ENCODE measurements around the gene CFAP68.

The CFAP68 gene, protein sequence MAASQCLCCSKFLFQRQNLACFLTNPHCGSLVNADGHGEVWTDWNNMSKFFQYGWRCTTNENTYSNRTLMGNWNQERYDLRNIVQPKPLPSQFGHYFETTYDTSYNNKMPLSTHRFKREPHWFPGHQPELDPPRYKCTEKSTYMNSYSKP

DNA sequence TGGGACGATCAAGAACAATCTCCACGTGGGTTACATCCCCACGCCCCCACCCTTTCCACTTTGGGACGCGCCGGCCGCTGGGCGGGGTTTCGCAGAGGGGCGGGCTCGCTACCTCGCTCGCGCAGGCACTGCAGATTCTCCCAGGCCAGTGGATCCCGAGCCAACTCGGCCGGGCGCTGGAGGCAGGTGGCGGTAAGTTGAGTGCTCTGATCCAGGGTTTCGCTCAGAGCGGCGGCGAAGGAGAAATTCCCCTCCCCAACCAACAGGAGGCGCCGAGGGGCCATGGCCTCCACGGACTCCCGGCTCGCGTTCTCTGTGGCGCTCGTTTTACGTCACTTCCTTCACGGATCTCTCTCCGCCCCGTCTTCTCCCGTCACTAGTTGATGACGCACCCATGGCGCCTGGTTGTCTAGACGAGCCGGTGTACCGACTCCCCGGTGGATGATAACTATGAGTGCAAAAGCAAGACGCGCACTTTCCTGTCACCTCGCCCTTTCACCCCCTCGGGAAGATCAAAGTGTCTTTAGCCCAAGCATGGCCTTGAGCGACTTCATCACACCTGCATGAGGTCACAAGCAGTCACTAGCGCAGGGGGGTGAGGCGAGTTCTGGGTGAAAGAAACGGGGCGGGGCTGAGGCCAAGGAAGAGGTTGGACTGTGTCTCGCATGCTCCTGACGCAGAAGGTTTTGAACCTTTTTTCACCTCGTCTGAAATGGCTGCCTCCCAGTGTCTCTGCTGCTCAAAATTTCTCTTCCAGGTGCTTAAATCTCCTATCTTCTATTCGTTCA, at the start of gene CFAP68, which contains the start of gene FDXACB1:
TSS of gene CFAP68 (plus strand) at position 693 of the 788 bp plus-strand sequence. CDS start at position 713, 20 bp downstream.
TSS of gene FDXACB1 (minus strand) at position 317 of the 788 bp plus-strand sequence. CDS start at position 284, 33 bp downstream.
- peak; percentile 96 for DNase-seq (ENCODE audit: low spot score)

DNA sequence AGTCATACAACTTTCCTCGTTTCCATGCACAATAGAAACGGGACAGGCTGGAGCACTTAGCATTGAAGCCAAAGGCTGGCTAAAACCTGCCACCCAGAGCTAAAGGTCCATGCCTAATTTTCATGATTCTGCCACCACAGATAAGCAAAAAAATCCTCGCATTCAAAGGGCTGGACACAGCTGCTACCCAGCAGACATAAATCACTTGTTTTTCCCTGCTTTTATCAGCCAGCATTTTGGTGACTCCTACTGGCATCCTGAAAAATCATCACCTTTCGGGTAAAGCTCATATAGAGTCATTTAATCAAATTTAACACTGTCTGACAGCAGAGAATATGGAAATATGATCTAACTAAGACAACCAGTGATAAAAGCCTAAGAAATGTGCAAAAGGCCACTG, 45.8 kb upstream of the CFAP68 start:
- DNase-seq (ENCODE audit: low spot score) = peak; percentile 16

DNA sequence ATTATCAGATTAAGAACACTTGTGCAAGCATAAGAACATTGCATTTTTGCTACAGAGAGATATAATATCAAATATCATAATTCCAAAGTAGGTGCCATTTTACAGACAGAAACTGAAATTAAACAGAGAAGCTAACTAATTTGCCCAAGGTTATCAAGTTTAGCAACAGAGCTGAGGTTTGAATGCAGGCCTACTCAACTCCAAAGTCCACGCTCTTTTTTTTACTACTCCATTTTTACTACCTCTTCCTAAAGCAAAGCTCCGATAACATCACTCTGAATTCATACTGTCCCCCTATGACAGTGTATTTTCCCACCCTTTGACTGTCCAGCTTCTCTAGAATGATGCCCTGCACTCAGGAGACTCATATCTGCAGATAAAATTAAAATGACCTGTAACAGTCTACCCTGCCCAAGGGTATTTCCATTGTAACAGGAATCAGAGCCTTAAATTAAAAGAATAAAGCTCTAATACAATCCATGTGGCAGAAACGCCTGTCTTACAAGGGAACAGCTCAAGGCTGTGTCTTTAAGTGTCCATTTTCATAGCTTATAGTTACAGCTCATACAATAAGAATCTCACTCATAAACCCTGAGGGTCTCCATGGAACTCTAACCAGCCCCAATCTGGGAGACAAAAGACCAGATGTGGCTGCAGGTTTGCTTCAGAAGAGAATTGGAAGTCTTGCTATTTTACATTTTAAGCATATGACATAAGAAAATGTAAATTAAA, 44.7 kb upstream of the CFAP68 start:
- DNase-seq (ENCODE audit: low spot score) = no peak

DNA sequence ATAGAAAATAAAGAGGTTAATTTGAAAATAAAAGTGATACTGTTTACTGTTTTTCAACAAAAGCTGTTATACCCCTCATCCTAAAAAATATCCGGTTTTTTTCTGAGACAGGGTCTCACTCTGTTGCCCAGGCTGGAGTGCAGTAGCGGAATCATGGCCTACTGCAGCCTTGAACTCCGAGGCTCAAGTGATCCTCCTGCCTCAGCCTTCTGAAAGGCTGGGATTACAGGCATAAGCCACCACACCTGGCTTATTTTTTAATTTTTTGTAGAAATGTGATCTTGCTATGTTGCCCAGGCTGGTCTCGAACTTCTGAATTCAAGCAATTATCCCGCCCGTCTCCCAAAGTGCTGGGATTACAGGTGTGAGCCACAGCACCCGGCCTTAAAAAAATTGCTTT, 43.7 kb upstream of the CFAP68 start:
- no peak for DNase-seq (ENCODE audit: low spot score)

DNA sequence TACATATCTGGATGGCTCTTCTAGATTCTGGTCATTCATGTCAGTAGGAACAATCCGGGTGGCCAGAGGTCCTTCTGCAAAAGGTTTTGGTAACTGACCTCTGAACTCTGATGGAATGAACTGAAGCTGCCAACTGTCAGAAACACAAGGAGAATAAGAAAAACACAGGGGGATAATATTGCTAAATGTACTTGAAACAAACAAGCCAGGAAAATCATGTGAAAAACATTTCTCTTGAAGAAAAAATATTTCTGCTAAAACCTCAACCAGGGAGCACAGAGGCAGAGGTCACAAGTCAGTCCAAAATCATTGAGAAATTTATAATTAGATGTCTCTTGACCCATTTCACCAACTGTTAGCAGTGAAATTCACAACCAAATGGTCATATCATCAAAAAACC, 43.2 kb upstream of the CFAP68 start:
- DNase-seq (ENCODE audit: low spot score) = no peak

DNA sequence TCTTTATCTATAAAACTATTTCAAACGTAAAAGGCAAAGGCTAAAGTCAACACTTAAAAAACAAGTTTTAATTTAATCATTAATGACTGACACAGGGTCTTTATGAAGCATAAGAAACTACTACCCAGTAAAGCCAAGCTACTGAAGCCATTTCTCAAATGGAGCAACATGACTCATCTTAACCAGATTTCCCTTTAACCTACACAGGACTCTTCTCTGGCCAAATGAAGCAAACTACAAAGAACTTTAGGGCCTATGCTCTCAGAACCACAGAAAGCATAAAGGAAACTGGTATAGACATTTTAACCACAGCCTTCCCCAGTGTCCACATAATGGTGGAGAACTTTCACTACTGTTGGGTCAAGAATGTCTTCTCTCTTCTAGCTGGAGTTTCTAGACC, 42.6 kb upstream of the CFAP68 start:
- no peak for DNase-seq (ENCODE audit: low spot score)

DNA sequence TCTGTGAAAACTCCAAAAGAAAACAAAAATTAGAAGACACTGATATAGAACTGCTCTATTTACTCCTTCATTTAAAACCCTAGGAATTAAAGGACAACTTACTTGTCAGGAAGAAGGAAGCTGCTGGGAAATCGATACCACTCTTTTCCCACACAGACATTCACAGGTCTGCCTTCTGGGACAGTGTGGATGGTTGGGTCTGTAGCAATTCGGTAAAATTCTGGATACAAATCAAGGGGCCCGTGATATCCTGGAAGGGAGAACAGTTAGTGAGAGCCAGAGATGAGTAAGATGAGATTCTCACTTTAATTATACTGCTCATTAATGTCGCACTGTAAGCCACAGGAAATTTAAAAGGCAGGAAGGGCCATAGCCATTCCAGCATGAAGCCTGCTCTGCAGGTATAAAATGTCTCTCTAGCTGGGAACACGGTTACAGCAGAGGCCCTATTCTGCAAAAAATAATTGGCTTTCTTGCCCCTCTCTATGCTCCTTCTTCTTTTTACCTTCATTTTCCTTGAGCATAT, 41.9 kb upstream of the CFAP68 start:
- DNase-seq (ENCODE audit: low spot score) = no peak

DNA sequence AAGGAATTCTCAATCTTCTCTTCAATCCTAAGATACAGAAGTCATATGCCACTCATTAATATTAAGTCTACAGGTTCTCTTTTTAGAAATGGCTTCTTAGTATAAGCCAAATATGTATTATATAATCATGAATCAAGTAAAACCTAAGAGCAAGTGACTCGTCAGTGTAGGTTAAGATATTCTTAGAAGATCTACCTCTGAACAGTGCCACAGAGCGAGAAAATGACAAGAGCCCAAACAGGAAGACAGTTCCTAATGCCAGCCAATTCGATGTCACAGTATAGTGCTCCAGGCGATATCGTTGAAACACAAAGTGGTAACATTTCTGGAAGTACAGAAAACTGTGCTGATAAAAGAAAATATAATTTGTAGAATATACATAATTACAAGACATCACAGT, 41.3 kb upstream of the CFAP68 start:
- no peak for DNase-seq (ENCODE audit: low spot score)

DNA sequence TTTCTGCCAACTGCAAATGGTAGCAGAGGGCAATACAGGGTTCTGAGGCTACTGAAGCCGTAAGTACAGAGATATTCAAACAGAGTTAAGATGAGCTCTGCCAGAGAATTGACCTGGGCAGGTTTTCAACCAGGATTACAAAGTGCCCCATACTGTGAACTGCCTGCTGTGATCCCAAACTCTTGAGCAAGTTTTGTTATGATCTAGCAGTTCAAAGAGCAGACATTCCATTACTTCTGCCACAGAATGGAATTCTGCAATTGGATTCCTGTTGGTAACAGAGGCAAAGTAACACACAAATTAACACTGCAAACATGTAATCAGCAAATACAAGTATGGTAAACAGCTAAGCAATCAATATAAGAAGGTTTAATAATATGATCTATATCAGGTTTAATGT, 39.2 kb upstream of the CFAP68 start:
- DNase-seq (ENCODE audit: low spot score) = no peak

DNA sequence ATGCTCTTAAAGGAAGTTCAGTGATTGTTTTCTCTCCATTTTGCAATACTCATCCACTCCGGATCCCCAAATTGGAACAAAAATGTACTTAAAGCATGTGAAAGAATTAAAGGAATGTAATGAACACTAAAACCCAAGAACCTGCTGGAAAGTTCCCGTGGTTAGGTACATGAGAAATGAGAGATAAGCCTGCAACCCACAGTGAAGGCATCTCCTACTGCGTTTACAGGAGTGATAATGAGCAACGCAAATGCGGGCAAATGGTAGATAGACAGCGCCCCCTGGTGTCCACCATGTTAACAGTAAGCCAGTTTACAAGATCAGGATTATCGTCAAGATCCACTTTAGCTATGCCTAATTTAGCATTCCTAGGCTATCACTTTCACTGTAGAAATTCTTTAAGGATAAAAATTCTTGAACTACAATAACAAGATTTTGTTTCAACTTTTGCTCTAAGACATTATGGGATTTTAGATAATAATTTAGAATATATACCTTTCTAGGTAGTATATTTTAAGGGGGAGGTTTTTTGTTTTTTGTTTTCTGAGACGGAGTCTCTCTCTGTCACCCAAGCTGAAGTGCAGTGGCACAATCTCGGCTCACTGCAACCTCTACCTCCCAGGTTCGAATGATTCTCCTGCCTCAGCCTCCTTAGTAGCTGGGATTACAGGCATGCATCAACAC, 37.8 kb upstream of the CFAP68 start:
- DNase-seq (ENCODE audit: low spot score) = peak; percentile 83

DNA sequence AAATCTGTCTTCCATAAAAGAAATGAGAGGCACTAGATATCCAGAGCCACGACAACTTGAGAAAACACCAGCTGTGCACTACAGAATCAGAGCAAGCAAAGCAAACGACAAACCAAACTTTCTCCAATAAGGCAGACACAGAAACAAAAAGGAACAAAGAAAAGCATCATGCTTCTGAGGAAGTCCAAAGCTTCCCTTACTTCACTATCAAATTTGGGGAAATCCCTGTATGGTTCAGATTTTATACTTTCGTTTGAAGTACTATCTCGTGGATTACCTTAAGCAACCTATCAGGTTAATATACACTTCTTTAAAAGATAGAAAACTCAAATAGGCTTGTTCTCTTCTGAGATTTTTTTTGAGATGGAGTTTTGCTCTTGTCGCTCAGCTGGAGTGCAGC, 35.7 kb upstream of the CFAP68 start:
- no peak for DNase-seq (ENCODE audit: low spot score)

DNA sequence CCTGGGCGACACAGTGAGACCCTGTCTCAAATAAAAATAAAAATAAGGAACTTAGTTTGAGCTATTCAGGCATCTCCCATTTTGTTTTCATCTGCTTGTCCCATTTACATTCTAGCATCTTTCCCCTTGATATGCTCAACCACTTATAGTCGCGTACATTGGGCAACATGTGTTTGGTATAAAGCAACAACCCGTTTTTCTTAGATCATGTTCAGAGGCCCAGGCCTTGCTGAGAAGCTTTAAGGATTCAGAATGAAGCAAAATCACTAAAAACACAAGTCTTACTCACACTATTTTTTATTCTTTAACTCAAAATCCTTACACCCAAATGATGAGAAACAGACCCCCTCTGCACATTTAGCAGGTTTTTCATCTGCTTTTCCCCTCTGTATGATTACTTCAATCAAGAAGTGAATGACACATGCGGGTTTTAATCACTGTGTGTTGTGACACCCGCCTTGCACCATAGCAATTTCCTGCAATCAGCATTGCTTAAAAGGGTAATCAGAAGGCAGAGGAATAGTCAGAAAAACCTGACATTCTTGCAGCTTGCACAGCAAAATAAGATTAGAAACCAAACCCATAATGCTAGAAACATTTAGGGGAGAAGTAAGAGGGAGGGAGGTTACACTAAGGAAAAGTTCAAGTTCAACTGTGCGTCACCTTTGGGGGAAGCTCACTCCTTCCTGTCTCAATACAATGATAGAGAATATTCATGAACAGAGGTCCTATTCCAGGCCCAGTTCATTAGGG, 33.9 kb upstream of the CFAP68 start:
- DNase-seq (ENCODE audit: low spot score) = no peak

DNA sequence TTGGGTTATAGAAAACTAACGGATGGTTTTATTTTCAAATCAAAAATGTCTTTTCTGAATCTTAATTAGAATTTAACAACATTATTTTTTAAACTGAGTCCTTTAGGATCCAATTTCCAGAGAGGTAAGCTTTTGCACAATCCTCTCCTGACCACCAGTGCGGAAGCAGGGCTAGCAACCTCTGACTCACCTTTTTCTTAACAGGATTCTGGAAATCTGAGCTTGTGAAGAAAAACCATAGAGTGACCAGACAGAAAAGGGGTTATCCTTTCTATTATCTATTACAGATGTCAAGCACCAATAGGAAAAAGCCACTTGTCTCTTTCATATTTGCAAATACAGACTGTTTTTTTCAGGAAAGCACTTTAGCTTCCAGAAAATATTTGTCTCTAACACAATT, 33.3 kb upstream of the CFAP68 start:
- DNase-seq (ENCODE audit: low spot score) = no peak

DNA sequence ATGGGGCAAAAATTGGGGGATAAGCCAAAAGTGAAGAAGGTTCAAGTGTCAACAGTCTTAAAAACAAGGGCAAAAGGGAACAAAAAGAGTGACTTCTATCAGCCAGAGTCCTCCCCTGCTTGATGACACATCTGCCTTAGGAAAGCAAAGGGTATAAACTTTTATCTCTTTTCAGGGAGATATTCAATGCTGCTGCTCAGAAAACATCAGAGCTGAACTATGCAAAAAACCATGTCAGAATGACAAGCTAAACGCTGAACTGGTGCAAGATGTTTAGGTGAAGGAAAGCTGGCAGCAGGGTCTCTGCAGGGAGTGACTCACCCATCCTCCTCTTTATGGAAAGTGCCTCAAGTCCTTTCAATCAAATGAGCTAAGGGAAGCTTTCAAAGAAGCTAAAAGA, 32.7 kb upstream of the CFAP68 start:
- no peak for DNase-seq (ENCODE audit: low spot score)

DNA sequence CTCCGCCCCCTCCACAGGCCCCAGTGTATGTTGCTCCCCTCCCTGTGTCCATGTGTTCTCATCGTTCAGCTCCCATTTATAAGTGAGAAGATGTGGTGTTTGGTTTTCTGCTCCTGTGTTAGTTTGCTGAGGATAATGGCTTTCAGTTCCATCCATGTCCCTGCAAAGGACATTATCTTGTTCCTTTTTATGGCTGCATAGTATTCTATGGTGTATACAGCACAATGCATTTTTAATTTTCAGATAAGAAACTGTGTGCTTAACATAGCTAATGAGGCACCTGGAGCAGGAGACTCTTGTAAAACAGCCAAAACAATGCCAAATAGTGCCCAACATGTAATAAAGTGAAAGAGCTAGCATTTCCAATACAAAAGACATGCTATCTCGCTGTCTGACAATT, 29.7 kb upstream of the CFAP68 start:
- no peak for DNase-seq (ENCODE audit: low spot score)

DNA sequence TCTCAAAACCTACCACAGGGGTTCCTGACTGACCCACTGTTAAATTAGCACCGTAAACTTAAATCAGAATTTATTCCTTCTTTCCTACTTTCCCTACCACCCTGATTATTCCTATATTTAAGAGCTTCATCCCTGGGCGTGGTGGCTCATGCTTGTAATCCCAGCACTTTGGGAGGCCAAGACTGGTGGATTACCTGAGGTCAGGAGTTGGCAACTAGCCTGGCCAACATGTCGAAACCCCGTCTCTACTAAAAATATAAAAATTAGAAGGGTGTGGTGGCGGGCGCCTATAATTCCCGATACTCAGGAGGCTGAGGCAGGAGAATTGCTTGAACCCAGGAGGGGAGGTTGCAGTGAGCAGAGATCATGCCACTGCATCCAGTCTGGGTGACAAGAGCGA, 28.3 kb upstream of the CFAP68 start:
- DNase-seq (ENCODE audit: low spot score) = no peak

DNA sequence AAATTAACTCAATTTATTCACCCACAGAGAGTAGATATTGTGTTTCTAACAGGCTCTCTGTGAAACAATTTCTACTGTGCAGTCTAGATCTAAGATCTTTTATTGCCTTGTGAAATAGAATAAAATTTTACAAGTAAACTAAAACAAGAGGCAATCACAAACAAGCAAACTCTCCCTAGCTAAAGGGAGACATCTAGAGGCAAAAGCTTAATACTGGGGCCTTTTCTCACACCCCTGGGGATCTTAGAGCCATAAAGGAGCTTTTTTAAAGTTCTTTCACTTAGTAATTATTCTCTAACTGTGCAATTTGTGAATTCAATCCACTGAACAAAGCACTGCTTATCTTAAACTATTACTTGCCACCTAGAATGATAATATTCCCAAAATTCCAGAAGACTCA, 27.7 kb upstream of the CFAP68 start:
- peak; percentile 30 for DNase-seq (ENCODE audit: low spot score)

DNA sequence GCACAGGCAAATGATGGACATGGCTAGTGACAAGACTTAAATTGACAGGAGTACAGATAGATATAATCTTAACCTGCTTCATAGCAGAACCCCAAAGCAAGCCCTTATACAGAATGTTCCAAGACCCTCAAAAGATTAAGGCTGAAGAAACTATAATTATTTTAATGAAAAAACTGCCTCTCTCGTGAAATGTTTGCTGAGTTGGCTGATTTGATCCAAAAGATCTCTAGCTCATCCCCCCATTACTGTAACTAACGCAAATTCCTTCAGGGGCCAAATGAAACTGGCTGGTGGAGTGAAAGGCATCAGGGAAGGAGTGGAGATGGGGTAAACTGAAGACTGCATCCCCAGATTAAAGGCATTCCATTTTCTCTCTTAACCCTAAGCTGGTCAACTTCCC, 27.2 kb upstream of the CFAP68 start:
- no peak for DNase-seq (ENCODE audit: low spot score)

DNA sequence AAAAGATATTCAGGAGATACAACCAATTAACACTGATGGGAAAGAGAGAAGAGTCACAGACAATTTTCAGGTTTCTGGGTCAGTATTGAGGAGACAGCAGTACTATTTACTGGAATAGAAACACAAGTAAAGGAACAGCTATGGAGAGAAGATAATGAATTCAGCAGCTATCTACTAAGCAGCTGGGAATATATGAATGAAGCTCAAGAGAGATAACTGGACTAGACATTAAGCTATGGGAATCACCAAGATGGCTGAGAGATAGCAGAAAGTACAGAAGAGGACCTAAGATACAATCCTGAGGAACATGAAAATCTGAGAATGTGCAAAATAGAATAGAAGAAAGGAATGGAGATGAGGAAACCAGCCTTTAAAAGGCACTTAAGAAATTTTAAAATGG, 23.8 kb upstream of the CFAP68 start:
- no peak for DNase-seq (ENCODE audit: low spot score)

DNA sequence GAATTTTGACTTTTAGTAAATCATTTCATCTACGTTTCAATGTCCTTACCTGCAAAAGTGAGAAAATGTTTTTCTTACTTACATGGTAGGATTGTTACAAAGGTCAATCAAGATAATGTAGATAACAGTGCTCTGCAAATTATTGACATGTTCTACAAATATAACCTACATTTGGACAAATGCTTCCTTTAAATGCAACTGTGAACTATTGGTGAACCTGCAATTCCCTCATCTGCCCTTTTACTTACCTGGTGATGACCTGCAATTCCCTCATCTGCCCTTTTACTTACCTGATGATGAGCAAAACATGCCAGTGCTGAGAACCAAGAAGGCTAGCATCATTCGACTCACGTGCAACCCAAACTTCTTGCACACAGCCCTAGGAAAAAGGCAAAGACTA, 19.1 kb upstream of the CFAP68 start:
- DNase-seq (ENCODE audit: low spot score) = no peak

DNA sequence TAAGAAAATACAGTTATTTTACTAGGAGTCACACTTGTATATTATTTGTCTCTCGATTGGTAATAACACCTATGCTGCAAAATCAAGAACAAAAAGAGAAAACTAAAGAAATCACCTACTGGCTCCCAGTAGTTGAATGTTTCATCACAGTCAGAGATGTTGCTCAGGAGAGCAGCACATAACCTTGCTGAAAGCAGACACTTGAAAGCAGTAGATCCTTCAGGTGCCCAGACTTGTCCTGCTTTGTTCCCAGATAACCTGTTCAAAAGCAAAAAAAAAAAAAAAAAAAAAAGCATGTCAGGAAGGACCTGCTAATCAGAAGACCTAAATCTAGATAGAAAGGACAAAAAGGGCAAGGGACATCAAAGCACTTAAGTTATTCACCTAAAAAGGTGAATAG, 9.2 kb upstream of the CFAP68 start:
- no peak for DNase-seq (ENCODE audit: low spot score)

DNA sequence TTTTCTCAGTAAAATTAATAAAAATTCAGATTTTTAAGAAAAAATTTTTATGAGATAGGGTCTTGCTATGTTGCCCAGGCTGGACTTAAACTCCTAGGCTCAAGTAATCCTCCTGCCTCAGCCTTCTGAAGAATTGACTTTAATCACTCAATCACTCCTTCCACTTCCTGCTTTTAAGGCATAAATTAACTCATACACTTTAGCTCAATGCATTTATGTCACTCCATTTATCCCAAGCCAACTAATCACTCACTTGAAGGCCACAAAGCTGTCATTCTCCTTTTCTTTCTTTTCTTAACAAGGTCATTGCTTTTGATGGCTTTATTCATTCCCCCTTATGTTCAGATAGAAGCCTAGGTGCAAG, 8.8 kb upstream of the CFAP68 start:
- peak; percentile 45 for DNase-seq (ENCODE audit: low spot score)
